BLaER1 treated with 17β-estradiol and CSF1 and Interleukin-3, amounts not matched to agents 10 nM and 100 nM (cell line): ENCODE data around the gene DLX5.
A peak's percentile ranks its signal among the peaks of the same experiment; 100 is the strongest.
"Not testable (repeated sequence)": the region's sequence is repeated elsewhere in the genome, so short reads cannot be mapped to it uniquely, and the experiment has no call there.

Source experiments
- H3K27ac ChIP-seq, 11 experiments: shearing (Covaris generic); formaldehyde crosslinking; 2 replicates each; pipeline ENCODE4 v1.8.1; 2022
- H3K27me3 ChIP-seq, 11 experiments: shearing (Covaris generic); formaldehyde crosslinking; 2 replicates each; pipeline ENCODE4 v1.8.1; 2022
- H3K36me3 ChIP-seq, 11 experiments: shearing (Covaris generic); formaldehyde crosslinking; 2 replicates each; pipeline ENCODE4 v1.8.1; 2022
- H3K4me1 ChIP-seq, 10 experiments: shearing (Covaris generic); formaldehyde crosslinking; 2 replicates each; pipeline ENCODE4 v1.8.1; 2022
- H3K4me2 ChIP-seq, 11 experiments: shearing (Covaris generic); formaldehyde crosslinking; 2 replicates each; pipeline ENCODE4 v1.8.1; 2022
- H3K4me3 ChIP-seq, 10 experiments: shearing (Covaris generic); formaldehyde crosslinking; 2 replicates each; pipeline ENCODE4 v1.8.1; 2022
- H3K9ac ChIP-seq, 11 experiments: shearing (Covaris generic); formaldehyde crosslinking; 2 replicates each; pipeline ENCODE4 v1.8.1; 2022
- H3K9me3 ChIP-seq, 11 experiments: shearing (Covaris generic); formaldehyde crosslinking; replicated peaks in 1 of 11; 2 replicates each; pipeline ENCODE4 v1.8.1; 2022
- H4K20me1 ChIP-seq, 11 experiments: shearing (Covaris generic); formaldehyde crosslinking; 2 replicates each; pipeline ENCODE4 v1.8.1; 2022
- Cebpa-rat ChIP-seq, 11 experiments: shearing (Covaris generic); IDR thresholded peaks; 2 replicates each; pipeline ENCODE4 v1.8.1; 2022

The DLX5 gene

GRCh38 chr7:97024209-97025129, at the start of gene DLX5:
Gene DLX5 (minus strand): TSS chr7:97024831. CDS start chr7:97024623, 208 bp downstream.
- Histone ChIP-seq H3K4me1 (peaks cover 0 to 12% (median 6%) of the 10 kb centered on the region in 10 experiments; a peak in 14 of 20 replicates), H4K20me1 (peaks cover 0 to 26% (median 5%) of the 10 kb centered on the region in 11 experiments; a peak in 9 of 22 replicates), H3K27ac (no peak within 1 kb of the TSS), H3K4me2 (no peak within 1 kb of the TSS), H3K36me3 (no peaks in the 10 kb centered on the region), H3K4me3 (0 out of 20 replicates have a peak within 1 kb of the TSS, but pooled peaks of 1 of the 10 experiments have one; percentile 6), H3K9me3 (peaks cover 42 to 54% (median 46%) of the 10 kb centered on the region in 11 experiments), H3K27me3 (peaks cover 81 to 85% (median 84%) of the 10 kb centered on the region in 11 experiments), H3K9ac (no peak within 1 kb of the TSS)
- TF ChIP-seq Cebpa-rat (IDR thresholded peaks at IDR 0.05), result no peak

DNA sequence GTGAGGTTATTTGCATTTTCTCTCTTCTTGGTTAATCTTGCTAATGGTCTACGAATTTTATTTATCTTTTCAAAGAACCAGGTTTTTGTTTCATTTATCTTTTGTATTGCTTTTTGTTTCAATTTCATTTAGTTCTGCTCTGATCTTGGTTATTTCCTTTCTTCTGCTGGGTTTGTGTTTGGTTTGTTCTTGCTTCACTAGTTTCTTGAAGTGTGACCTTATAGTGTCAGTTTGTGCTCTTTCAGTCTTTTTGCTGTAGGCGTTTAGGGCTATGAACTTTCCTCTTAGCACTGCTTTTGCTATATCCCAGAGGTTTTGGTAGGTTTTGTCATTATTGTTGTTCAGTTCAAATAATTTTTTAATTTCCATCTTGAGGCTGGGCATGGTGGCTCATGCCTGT, 47.4 kb upstream of the DLX5 start:
- not testable (repeated sequence) for H3K27me3 ChIP-seq, H3K4me2 ChIP-seq, H4K20me1 ChIP-seq, H3K4me1 ChIP-seq, H3K9ac ChIP-seq, H3K4me3 ChIP-seq, H3K27ac ChIP-seq, H3K36me3 ChIP-seq
- H3K9me3 ChIP-seq, result peaks cover 0 to 12% (median 7%) of the 10 kb centered on the region in 11 experiments; a peak in 9 of 22 replicates

DNA sequence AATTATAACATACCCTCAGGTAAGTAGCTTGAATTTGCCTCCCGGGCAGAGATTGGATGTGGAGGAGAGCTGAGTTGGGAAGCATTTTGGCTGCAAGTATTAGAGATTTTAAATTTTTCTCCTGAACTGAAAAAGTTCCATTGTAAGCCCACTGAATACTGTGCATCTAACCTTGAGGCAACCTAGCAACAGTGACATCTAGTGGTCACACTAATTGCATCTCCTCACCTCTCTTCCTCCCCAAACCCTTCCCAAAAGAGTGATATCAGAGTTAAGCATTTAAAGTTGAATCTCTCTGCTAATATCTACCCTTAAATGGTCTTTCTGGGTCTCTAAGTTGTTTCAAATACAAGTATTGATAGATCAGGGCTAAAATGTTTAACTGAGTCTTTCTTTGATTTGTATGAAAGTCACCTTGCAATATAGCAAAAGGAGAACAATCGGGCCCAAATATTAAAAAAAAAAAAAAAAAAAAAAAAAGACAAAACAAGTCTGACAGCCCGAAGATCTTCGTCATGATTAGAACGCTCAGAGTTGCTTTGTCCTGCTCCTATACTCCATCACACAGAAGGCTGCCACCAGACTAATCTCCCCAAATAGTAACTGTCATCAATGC, 40.4 kb upstream of the DLX5 start:
- H3K4me3 ChIP-seq, result no peak overlapping the region
- no peak overlapping the region for H3K9ac ChIP-seq
- H3K4me1 ChIP-seq, result no peaks in the 10 kb centered on the region
- no peak overlapping the region for H3K27ac ChIP-seq
- H3K27me3 ChIP-seq, result no peaks in the 10 kb centered on the region
- H3K36me3 ChIP-seq, result no peaks in the 10 kb centered on the region
- H4K20me1 ChIP-seq, result no peaks in the 10 kb centered on the region
- H3K9me3 ChIP-seq, result 0 out of 22 replicates have a peak, but pooled peaks cover 0 to under 1% (median 0%) of the 10 kb centered on the region in 11 experiments
- H3K4me2 ChIP-seq, result no peak overlapping the region
- TF ChIP-seq Cebpa-rat (IDR thresholded peaks at IDR 0.05), result no peak

GRCh38 chr7:97064020-97064419, 39.4 kb upstream of the DLX5 start:
- no peaks in the 10 kb centered on the region for H3K4me1 ChIP-seq
- H3K4me2 ChIP-seq, result no peak overlapping the region
- TF ChIP-seq Cebpa-rat (IDR thresholded peaks at IDR 0.05), result no peak
- H3K4me3 ChIP-seq, result no peak overlapping the region
- H3K9ac ChIP-seq, result no peak overlapping the region
- no peaks in the 10 kb centered on the region for H3K27me3 ChIP-seq
- no peak overlapping the region for H3K27ac ChIP-seq
- H4K20me1 ChIP-seq, result no peaks in the 10 kb centered on the region
- no peaks in the 10 kb centered on the region for H3K36me3 ChIP-seq
- H3K9me3 ChIP-seq, result peaks cover 0 to 11% (median 5%) of the 10 kb centered on the region in 11 experiments; a peak in 12 of 22 replicates

GRCh38 chr7:97043281-97043680, 18.6 kb upstream of the DLX5 start:
- Histone ChIP-seq H3K9me3 (no peaks in the 10 kb centered on the region), H3K9ac (no peak overlapping the region), H3K27me3 (no peaks in the 10 kb centered on the region), H4K20me1 (no peaks in the 10 kb centered on the region), H3K4me2 (no peak overlapping the region), H3K27ac (no peak overlapping the region), H3K36me3 (no peaks in the 10 kb centered on the region), H3K4me1 (no peaks in the 10 kb centered on the region), H3K4me3 (no peak overlapping the region)
- no peak for TF ChIP-seq Cebpa-rat (IDR thresholded peaks at IDR 0.05)

DNA sequence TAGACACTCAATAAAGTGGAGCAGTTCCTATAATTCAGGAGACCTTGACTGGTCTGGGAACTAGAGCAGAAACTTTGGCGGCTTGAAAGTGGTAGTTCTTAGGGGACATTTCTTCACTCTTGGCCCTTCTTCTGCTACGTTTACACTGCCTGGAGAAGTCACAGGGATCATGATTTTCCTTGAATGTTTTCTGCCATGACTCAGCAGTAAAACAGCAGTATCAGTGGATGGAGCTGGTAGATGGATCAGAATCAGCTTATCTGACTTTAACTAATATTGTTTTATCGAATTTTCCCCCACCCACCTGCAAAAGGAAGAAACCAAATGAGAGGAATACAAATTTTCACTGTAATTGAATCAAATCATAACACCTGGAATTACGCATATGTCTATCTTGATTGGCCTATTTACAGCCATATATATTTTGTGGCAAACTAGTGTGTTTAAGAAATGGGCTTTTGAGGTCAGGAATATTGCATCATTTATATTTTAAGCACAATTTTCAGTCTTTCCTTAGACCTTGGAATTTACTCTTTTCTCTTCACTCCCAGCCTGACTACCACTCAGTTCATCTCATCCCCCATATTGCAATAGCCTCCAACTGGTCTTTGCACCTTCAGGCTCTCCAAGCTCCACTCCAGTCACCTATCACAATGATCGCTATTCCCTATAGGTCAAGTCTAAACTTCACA, 14.9 kb upstream of the DLX5 start:
- Histone ChIP-seq H4K20me1 (no peaks in the 10 kb centered on the region), H3K27ac (no peak overlapping the region), H3K9ac (no peak overlapping the region), H3K4me3 (no peak overlapping the region), H3K9me3 (peaks cover 0 to 9% (median 2%) of the 10 kb centered on the region in 11 experiments; a peak in 10 of 22 replicates), H3K4me2 (no peak overlapping the region), H3K4me1 (0 out of 20 replicates have a peak, but pooled peaks cover 0 to 6% (median 0%) of the 10 kb centered on the region in 10 experiments), H3K27me3 (no peaks in the 10 kb centered on the region), H3K36me3 (no peaks in the 10 kb centered on the region)
- TF ChIP-seq Cebpa-rat (IDR thresholded peaks at IDR 0.05), result no peak

- H3K4me2 ChIP-seq, H3K27me3 ChIP-seq, H4K20me1 ChIP-seq, H3K27ac ChIP-seq, H3K4me3 ChIP-seq, H3K36me3 ChIP-seq, H3K9ac ChIP-seq, H3K4me1 ChIP-seq: not testable (repeated sequence)
- peaks cover 0 to 15% (median 6%) of the 10 kb centered on the region in 11 experiments; a peak in 11 of 22 replicates for H3K9me3 ChIP-seq
These were observed 9.7 kb upstream of the DLX5 start for GRCh38 chr7:97034213-97034852.

- Histone ChIP-seq H3K27ac (no peak overlapping the region), H3K4me1 (peaks cover 0 to 12% (median 6%) of the 10 kb centered on the region in 10 experiments; a peak in 14 of 20 replicates), H3K27me3 (peaks cover 50 to 54% (median 53%) of the 10 kb centered on the region in 11 experiments), H4K20me1 (peaks cover 0 to 26% (median 5%) of the 10 kb centered on the region in 11 experiments; a peak in 9 of 22 replicates), H3K9ac (no peak overlapping the region), H3K4me3 (peak overlapping the region in 5 of 10 experiments; percentile 30 to 57 (median 43); a peak in 9 of 20 replicates), H3K4me2 (peak overlapping the region in 10 of 11 experiments; percentile 39 to 86 (median 67); a peak in 19 of 22 replicates), H3K9me3 (peaks cover 18 to 30% (median 24%) of the 10 kb centered on the region in 11 experiments), H3K36me3 (no peaks in the 10 kb centered on the region)
- TF ChIP-seq Cebpa-rat (IDR thresholded peaks at IDR 0.05), result 0 out of 22 replicates have a peak, but pooled peaks of 2 of the 11 experiments have one; percentile 9 to 31
These were observed 3.0 kb upstream of the DLX5 start for GRCh38 chr7:97027427-97028234.
